ENCODE results near the gene PTTG1IP.
"Not testable (repeated sequence)": the region's sequence is repeated elsewhere in the genome, so short reads cannot be mapped to it uniquely, and the experiment has no call there.

The PTTG1IP gene

GRCh38 chr21:44873356-44874239, at the start of gene PTTG1IP:
PTTG1IP (minus strand) TSS chr21:44873690; CDS start chr21:44873616, 74 bp downstream.
- DNase-seq, result peak; percentile 99

- no peak for DNase-seq
Measured at GRCh38 chr21:44921928-44922327, 48.4 kb upstream of the PTTG1IP start.

DNA sequence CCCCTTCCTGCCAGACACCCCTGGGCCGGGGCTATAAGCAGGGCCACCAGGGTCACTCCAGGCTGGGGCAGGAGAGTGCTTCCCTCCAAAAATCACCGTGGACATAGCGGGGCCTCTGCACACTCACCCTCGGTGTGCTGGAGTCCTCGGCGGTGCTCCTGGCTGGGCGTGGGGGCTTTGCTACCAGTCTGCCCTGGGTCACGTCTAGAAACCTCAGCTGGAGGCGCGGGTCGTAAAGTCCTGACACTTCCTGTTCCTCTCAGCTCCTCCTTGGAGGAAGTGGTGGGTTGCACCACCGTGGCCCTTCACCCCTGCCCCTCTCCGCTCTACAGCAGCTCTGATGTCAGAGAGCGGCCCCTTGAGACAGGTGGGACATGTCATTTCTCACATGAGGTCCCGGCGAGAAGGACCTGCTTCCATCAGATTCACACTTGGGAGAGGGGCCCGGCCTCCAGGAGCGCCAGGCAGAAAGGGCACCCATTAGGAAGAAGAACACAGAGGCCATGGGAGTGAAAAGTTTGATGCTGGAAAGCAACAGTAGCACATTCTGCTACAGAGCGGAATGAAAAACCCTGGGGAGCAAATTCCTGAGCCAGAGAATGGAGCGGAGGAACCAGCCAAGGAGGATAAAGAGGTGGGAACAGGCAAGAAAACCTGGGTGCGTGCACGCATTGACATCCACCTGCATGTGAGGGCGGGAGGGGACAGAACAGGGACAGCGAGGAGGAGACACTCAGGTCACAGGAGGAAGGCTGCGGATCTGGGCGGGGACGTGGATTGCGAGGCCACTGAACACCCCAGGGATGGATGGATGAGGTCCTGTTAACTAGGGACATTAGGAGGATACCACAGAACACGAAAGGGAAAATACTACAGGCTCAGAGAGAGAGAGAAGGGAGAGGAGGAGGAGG, 47.5 kb upstream of the PTTG1IP start, which contains the start of gene ITGB2:
Gene ITGB2 (minus strand): TSS at position 206 of the 911 bp plus-strand sequence. CDS start 10,117 bp downstream, outside the sequence.
- DNase-seq, result peak; percentile 77 to 81

DNA sequence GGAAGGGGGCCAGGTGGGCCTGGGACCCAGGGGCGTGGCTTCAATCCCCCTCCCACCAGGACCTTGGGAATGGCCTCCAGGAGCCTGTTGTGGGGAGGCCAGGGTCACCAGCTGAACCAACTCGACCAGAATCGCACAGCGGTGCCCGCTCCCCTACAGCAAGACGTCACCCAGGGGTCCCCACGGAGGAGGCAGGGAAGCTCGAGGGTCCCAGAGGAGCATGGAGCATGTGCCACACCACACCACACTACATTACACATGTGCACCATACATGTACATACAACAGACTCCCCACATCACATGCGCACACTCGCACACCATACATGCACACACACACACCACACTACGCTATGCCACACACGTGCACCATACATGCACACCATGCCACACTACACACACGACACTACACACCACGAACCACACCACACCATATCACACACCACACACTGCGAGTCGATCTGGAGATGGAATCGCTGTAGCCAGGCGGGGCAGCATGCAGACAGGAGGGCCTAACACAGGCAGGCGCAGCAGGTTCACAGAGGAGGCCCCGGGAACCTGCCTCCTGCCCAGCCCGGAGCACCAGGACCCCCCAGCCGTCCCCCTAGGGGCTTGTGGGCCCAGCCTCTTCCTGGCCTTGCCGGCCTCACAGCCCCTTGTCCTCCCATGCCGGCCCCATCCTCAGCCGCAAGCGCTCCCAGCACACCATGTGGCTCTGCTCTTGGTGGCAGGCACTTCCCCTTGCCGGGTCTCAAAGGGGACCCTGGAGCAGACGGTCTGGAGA, 46.6 kb upstream of the PTTG1IP start:
- DNase-seq, result peak in 1 of 2 experiments; percentile 47

- DNase-seq, result peak; percentile 33 to 49
Measured at GRCh38 chr21:44919111-44919912, 45.8 kb upstream of the PTTG1IP start.

DNA sequence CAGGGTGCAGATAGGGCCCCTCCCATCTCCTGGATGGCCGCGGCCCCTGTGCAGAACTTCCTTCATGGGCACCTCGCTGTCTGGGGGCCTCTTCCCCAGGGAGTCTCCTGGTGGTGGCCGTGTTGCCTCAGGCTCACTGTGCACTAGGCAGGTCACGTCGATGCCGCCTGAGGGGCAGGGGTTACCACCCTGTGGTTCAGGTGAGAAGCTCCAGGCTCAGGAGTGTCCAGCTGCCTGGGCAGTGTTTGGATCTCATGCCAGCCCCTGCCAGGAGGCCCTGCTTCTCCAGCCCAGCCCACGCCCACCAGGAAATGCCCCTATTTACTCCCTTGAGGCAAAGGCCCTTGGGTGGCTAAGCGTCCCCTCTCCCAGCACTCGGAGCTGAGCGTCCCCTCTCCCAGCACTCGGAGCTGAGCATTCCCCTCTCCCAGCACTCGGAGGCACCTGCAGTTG, 45.1 kb upstream of the PTTG1IP start:
- no peak for DNase-seq

DNA sequence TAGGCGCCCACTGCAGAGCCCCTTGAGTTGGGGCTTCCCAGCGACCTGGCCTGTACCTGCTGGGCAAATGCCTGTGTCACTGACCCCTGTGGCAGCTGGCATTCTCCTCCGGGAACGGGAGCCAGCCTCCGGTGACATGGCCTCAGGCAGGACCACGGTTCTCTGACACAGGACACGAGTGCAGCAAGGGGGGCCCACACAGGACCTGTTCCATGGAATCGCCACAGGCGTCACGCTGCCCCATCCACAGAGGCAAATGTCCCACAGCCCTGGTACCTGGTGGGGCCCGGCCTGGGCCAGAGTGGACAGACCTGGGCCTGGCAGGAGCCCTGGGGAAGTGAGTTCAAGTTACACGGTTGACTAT, 44.6 kb upstream of the PTTG1IP start:
- DNase-seq, result no peak

- no peak for DNase-seq
Measured at GRCh38 chr21:44917446-44918106, 44.1 kb upstream of the PTTG1IP start.

- no peak for DNase-seq
Measured at GRCh38 chr21:44916965-44917364, 43.5 kb upstream of the PTTG1IP start.

DNA sequence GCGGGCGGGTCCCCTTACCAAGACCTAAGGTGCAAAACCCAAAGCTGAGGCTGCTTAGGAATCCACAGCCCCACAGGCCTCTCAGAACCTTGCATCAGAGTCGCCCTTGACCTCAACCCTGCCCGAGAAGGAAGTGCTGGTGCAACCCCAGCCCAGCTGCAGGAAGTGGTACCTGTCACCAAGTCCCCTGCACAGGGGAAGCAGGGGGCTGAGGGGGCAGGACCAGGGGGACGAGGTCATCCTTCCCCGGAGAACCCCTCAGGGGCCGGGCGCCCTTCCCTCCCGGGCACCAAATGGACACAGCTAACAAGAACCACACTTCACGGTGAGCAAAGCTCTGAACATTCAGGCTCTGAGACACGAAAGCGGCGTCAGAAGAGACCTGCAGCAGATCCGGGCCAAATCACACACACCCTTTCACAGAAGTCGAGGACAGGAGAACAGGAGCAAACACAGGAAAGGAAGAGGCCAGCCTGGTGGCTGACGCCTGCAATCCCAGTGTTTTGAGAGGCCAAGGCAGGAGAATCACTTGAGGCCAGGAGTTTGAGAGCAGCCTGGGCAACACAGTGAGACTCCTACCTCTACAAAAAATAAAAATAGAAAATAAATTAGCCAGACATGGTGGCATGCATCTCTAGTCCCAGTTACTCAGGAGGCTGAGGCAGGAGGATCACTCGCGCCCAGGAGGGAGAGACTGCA, 40.8 kb upstream of the PTTG1IP start:
- DNase-seq, result peak; percentile 63 to 70

DNA sequence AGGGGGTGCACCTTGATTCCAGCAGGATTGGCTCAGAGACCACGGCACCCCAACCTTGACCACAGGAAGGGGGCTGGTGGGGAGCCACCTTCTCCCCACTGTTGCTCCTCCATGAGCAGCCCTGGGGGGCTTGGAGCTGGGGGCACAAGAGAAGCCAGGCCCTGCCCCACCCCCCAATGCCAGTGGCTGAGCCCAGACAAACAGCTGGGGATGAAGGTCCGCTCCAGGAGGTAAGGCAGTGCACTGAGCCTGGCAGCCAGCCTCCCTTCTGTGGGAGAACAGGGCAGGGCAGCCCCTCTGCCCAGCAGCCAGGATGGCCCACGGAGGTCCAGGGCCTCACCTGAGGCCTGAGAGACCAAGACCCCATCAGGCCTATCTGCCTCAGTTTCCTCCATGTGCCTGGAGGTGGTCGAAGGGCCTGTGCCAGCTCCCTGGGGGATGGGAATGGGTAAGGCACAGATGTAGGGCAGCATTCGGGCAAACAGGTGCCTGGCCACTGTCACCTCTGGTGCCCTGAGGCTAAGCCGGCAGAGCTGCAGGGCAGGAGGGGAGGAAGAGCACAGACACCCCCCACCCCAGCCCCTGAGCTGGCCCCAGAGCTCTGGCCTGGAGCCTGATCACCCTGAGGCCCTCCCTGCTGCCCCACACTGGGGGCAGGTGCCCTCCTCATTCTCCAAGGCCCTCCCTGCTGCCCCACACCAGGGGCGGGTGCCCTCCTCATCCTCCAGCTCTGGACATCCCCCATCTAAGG, 40.1 kb upstream of the PTTG1IP start:
- DNase-seq, result no peak

DNA sequence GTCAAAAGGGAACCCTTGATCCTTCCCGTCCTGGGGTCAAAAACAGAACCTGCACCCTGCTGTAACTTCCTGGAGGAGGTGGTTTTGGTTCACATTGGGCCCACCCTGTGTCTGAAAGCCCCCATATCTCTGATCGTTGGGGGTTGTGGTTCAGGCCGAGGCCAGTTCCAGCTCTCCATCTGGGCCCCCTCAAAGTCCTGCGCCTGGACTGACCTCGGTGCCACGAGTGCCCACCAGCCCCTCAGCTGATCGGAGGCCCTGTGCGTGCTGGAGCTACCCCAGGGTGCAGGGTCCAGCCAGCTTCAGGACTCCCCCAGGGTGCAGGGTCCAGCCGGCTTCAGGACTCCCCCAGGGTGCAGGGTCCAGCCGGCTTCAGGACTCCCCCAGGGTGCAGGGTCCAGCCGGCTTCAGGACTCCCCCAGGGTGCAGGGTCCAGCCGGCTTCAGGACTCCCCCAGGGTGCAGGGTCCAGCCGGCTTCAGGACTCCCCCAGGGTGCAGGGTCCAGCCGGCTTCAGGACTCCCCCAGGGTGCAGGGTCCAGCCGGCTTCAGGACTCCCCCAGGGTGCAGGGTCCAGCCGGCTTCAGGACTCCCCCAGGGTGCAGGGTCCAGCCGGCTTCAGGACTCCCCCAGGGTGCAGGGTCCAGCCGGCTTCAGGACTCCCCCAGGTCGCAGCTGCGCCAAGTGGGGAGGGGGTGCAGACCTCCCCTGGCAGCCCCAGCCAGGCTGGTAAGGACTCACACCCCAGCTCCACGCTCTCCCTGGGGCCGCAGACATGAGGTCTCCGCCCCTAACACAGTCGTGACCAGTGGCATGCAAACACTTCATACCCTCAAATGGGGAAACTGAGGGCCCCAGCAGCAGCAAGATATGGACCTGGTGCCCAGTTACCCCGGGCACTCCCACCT, 39.3 kb upstream of the PTTG1IP start:
- not testable (repeated sequence) for DNase-seq

DNA sequence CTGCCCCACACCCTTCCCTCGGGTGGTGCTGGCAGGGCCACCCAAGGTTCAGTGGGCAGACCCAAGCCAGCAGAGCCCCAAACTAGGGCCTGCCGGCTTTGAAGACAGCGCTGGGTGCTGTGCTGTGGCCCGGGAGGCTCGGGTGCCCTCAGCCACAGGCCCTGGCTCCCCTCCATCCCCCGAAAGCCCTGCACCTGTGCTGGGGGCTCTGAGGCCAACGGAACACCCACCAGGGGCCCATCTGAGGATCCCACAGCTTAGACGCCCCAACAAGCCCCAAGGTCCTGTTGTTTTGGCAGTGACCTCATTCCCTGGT, 38.6 kb upstream of the PTTG1IP start:
- DNase-seq, result no peak

- DNase-seq, result peak; percentile 64 to 72
Measured at GRCh38 chr21:44911384-44912157, 38.1 kb upstream of the PTTG1IP start.

- DNase-seq, result no peak
Measured at GRCh38 chr21:44911068-44911383, 37.5 kb upstream of the PTTG1IP start.

GRCh38 chr21:44910229-44911067, 37.0 kb upstream of the PTTG1IP start:
- no peak for DNase-seq

GRCh38 chr21:44909719-44910118, 36.2 kb upstream of the PTTG1IP start:
- no peak for DNase-seq

All from activated CD4-positive, alpha-beta T cell treated with anti-CD3 and anti-CD28 coated beads, Interleukin-2, amount 50 U/mL, for 48 hours (primary cell).